ENCODE results near the gene GCK.

GCK gene

DNA sequence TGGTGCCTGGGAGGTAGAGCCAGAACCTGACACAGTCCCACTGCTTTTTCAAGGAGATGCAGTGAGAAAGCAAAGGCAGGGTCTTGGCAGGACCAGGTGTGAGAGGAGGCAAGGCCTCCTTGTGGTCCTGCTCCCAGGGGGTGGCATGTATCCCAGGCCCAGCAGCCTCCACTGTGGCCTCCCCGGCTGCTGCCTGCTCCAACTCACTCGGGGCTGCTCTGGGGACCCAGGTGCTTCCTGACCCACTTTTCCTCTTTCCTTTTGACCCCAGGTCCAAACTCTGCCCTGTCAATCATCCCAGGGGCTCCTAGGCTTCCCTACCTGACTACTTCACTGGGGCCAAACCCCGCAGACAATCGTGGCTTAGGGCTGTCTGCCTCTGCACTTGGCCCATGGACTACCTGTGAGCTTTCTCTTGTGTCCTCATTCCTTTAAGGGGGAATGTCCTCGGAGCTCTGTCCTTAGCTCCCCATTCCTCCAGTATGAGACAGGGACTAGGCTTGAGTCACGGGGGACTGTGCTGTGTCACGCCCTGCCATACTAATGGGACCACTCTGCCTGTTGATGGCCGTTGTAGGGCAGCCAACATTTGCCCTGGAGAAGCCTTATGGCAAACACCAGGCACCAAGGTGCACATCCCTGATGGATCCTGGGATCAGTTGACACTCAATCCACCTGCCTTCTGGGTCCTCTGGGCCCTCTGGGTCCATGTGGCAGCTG is 86.2 kb downstream of the GCK start:
- DNase-seq, result no peak

DNA sequence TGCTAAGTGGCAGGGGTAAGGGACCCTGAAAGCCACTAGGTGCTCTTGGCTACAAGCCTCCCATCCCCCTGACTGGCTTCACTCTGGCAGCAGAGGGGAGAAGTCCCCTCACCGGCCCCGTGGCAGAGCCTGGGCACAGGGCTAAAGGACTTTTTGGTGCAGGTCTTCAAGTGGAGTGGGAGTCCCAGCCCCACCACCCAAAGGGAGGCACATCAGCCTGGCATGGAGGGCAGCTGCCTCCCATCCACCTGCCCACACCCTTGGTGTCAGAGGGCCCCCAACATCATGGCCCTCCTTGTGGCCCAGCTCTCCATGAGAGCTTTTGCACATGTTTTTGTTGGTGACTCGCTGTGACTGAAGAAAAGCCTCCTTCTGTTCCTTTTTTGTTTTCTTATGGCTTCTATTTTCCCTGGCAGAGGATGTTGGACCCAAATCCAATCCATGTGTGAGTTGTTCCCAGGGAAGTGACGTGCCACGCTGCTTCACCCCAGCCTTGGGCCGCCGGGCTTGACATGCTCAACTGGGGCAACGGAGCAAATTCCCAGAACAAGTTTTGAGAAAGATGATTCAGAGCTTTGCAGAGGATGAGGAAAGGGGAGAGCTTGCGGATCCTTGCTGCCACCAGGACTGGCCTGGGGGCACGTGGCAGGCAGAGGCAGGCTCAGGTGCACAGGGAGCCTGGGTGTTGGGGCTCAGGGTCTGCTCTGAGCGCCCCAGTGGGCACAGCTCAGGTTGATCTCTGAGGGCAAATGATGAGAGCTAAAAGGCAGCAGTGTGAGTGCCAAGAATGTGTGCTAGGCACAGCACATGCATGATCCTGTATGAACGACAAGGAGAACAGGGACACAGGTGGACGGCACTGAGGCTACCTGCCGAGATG is 87.0 kb downstream of the GCK start:
- no peak for DNase-seq

DNA sequence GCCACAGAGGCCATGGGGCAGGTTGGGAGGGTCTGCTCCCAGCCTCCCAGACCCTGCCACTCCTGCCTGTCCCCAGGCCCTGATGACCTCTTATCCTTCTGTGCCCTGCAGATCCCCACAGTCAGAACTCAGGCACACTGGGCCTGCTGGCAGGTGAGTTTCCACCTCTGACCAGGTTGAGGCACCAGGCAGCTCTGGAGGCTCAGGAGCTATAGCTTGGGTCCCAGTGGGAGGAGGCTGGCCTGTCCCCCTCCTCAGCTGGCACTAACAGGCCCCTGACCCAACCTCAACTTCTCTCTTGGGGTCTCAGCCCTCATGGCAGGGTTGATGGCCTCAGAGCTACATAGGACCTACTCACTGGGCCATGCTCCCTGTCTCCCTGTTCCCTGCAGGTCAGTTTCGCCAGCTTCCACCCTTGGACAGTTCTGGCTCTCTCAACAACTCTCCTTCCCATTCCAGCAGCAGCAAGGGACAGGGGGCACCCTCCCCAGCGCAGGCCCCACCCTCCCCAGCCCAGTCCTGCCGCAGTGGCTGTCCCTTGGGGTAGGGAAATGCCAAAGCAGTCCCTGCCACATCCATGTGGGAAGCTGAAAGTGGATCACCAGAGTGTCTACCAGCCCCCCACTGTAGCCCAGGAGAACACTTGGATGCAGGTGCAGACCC is 87.8 kb downstream of the GCK start:
- DNase-seq, result no peak

- DNase-seq, result no peak
Observed at GRCh38 chr7:44100458-44101302, 88.6 kb downstream of the GCK start.

DNA sequence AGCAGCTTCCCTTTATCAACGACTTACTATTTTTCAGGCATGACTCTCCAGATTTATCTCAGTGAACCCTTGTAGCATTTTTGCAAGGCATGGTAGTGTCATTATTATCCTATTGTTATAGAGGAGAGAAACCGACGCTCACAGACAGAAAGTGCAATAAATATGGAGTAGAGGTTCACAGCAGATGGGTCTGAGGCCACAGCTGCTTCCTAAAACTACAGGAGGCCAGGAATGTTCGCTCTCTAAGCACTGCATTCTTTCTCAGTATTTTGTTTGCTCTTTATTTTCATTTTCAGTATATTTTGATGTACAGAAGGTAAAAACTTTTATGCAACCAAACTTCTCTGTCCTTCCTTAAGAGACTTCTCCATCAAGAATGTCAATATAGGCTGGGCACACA is 89.6 kb downstream of the GCK start:
- DNase-seq, result no peak

- DNase-seq, result no peak
Observed at GRCh38 chr7:44098092-44099068, 90.9 kb downstream of the GCK start.

DNA sequence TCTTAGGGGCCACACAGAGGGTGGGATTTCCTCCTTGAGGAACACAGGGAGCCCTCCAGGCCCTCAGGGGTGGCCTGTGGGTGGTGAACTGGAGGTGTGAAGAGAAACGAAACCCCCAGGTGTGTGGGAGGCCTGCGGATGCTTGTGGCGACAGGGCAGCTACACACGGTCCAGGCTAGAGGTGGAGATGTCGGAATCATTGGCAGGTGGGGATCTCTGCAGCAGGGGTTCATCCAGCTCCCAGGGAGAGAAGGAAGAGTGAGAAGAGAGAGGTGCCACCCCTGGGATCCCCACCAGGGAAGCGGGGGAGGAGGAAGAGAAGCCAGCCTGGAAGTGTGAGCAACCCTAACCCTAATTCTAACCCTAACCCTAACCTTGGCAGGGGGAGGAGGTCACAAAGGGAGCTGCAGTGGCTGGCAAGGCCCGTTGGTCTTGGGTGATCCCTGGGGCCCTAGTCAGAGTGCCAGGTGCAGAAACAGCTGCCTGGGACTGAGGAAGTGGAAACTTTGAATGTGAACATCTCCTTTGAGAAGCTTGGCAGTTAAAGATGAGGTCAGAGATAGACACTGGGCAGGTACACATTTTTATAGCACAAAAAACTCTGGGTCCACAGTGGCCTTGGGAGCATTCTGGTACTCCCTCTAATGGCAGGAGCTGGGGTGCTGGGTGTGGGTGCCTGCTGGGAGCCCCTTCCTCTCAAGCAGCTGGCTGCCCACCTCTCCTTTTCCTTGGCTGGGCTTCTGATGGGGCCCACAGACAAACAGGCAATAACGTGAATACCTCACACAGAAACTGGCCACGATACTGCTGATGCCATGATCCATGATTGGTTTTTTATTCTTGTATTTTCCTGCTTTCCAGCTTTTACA is 91.9 kb downstream of the GCK start:
- no peak for DNase-seq

DNA sequence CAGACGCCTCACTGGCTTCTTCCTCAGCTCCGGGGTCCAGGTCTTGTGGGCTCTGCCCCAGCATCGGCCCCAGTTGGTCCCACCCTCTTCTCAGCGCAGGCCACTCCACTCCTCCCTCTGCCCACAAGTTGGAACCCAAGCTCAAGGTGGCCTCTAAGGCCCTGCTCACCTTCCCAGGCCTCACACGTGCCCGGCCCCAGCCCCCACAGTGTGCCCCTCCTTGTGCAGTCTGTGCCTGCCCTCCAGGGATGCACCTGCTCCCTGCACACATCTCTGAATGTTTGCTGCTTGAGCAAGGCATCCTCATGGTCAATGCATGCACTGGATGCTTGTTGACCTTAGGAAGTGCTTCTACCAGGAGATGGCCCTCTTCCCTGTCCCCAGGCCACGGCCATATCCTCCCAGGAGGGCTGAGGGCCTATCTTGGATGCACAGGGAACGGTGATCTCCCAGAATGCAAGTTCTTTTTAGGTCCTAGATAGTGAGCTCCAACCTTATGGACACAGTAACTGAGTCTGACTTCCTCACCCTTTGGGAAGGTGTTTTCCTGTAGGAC is 92.8 kb downstream of the GCK start:
- DNase-seq, result no peak

GRCh38 chr7:44095781-44096180 is 93.5 kb downstream of the GCK start:
- DNase-seq, result no peak

DNA sequence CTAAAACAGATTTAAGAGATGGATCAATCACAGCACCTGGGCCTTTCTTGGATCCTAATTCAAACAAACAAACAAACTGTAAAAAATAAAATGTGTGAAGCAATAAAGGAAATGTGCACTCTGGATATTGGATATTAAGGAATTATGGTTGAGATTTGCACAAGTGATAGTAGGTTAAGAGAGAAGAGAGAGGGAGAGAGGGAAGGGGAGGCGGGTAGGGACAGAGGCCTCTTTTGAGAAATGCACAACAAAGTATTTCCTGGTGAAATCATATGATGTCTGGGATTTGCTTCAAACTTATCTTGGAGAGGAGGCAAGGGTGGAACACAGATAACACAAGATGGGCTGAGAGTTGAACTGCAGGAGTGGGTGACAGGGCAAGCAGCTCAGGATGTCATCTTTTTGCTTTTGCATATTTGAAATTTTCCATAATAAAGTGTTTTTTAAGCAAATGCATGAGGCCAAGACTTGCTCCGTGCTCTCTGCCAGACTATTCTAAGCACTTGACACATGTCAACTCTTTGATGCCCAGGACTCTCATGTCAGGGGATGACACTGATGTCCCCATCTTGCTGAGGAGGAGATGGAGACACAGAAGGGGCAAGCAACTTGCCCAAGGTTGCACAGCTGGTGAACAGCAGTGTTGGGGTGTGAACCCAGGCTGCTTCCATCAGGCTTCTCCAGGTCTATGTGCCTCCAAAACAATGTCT is 94.2 kb downstream of the GCK start:
- no peak for DNase-seq

- DNase-seq, result no peak
Observed at GRCh38 chr7:44094365-44094764, 94.9 kb downstream of the GCK start.
